CMK (cell line): ENCODE measurements around the gene MYO16.
"Not testable (repeated sequence)": the region's sequence is repeated elsewhere in the genome, so short reads cannot be mapped to it uniquely, and the experiment has no call there.

Experiments
- DNase-seq: peaks from one replicate; pipeline ENCODE4 v3.0.0-alpha.2; 2010; ENCODE audit warnings: low read depth

The MYO16 gene

GRCh38 chr13:108895220-108895704, 265.9 kb downstream of the MYO16 start:
- no peak for DNase-seq

- no peak for DNase-seq
Measured at GRCh38 chr13:108897955-108898354, 268.5 kb downstream of the MYO16 start.

- DNase-seq, result no peak
Measured at GRCh38 chr13:108902405-108903155, 273.2 kb downstream of the MYO16 start.

- no peak for DNase-seq
Measured at GRCh38 chr13:108903613-108904012, 274.2 kb downstream of the MYO16 start.

GRCh38 chr13:108911807-108912206, 282.4 kb downstream of the MYO16 start:
- DNase-seq, result no peak

- not testable (repeated sequence) for DNase-seq
Measured at GRCh38 chr13:108913731-108914130, 284.3 kb downstream of the MYO16 start.

GRCh38 chr13:108915095-108915633, 285.8 kb downstream of the MYO16 start:
- DNase-seq, result no peak

- no peak for DNase-seq
Measured at GRCh38 chr13:108915634-108916512, 286.5 kb downstream of the MYO16 start.

- DNase-seq, result no peak
Measured at GRCh38 chr13:108917581-108917980, 288.2 kb downstream of the MYO16 start.

- no peak for DNase-seq
Measured at GRCh38 chr13:108919036-108919907, 289.9 kb downstream of the MYO16 start.

GRCh38 chr13:108920137-108920536, 290.7 kb downstream of the MYO16 start:
- DNase-seq, result no peak

- DNase-seq, result no peak
Measured at GRCh38 chr13:108921238-108921637, 291.8 kb downstream of the MYO16 start.

GRCh38 chr13:108922108-108922507, 292.7 kb downstream of the MYO16 start:
- no peak for DNase-seq

- DNase-seq, result no peak
Measured at GRCh38 chr13:108923386-108924047, 294.1 kb downstream of the MYO16 start.

- no peak for DNase-seq
Measured at GRCh38 chr13:108924134-108924533, 294.7 kb downstream of the MYO16 start.

GRCh38 chr13:108924541-108924940, 295.1 kb downstream of the MYO16 start:
- no peak for DNase-seq

GRCh38 chr13:108925070-108925469, 295.7 kb downstream of the MYO16 start:
- no peak for DNase-seq

GRCh38 chr13:108926862-108927261, 297.5 kb downstream of the MYO16 start:
- DNase-seq, result no peak

GRCh38 chr13:108927615-108928014, 298.2 kb downstream of the MYO16 start:
- no peak for DNase-seq

- no peak for DNase-seq
Measured at GRCh38 chr13:108929532-108930206, 300.3 kb downstream of the MYO16 start.

GRCh38 chr13:108932196-108932595, 302.8 kb downstream of the MYO16 start:
- DNase-seq, result no peak
